Chondrocyte (in vitro differentiated cells): Measurements from ENCODE around the gene SLC38A7. TPM values are rescaled to one million over a fixed set of nuclear protein-coding genes. Genes with fewer than 3 reads are reported as not detected.
"Not testable (repeated sequence)": the region's sequence is repeated elsewhere in the genome, so short reads cannot be mapped to it uniquely, and the experiment has no call there.

Experiments used
- DNase-seq: peaks from one replicate; pipeline ENCODE4 v3.0.0; 2021; ENCODE audit warnings: mixed read lengths, low spot score
- H3K27ac Mint-ChIP-seq: one replicate; pipeline ENCODE4 v1.8.0; 2021; ENCODE audit warnings: mild to moderate bottlenecking, moderate library complexity, mixed read lengths; ENCODE audit not compliant: unreplicated experiment
- H3K27me3 Mint-ChIP-seq: 2 replicates; pipeline ENCODE4 v1.8.0; 2021; ENCODE audit warnings: low read depth, mixed read lengths
- H3K36me3 Mint-ChIP-seq: 2 replicates; pipeline ENCODE4 v1.8.0; 2021; ENCODE audit warnings: low read depth, mixed read lengths
- H3K4me1 Mint-ChIP-seq: 2 replicates; pipeline ENCODE4 v1.8.0; 2021; ENCODE audit warnings: low read depth, mild to moderate bottlenecking, mixed read lengths
- H3K4me3 Mint-ChIP-seq: one replicate; pipeline ENCODE4 v1.8.0; 2021; ENCODE audit warnings: mild to moderate bottlenecking, moderate library complexity, mixed read lengths; ENCODE audit not compliant: unreplicated experiment
- H3K9me3 Mint-ChIP-seq: 2 replicates; pipeline ENCODE4 v1.8.0; 2021; ENCODE audit warnings: low read depth, mixed read lengths
- total RNA-seq: library from RNA; stranded (reverse); gene quantifications from 3 replicates; pipeline ENCODE4 v1.2.1, GENCODE V29; 2021
- TF ChIP-seq, protein P1 (sequence below): fragments of 200-600 bp; sonication (generic); IDR thresholded peaks from 2 replicates; pipeline ENCODE4 v1.5.0; 2021; ENCODE audit warnings: antibody characterized with exemption, mild to moderate bottlenecking, moderate library complexity

SLC38A7 gene
- total RNA-seq, 1 donor from 2014 or later: 45.1 TPM

DNA sequence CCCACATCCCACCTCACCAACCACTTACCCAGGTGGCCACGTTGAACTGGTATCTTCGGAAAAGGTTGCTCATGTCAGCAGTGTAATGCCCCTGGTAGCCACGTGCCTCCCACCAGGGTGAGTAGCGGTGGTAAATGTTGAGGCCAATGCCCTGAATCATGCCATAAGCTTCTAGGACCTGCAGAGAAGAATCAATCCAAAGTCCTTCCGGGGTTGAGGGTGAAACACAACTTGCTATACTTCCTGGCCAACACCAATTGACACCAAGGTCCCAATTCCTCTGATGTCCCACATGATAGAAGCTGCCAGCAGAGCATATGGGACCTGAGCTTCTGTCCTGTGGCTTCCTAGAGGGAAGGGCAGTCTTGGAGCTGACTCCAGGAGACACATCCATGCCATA lies 43.6 kb downstream of the SLC38A7 start:
- Mint-ChIP-seq H3K9me3 (no peaks in the 10 kb centered on the region), H3K27me3 (no peaks in the 10 kb centered on the region), H3K27ac (no peak overlapping the region), H3K36me3 (no peaks in the 10 kb centered on the region), H3K4me1 (peaks cover 7% of the 10 kb centered on the region), H3K4me3 (no peak overlapping the region)
- TF ChIP-seq, protein P1, sequence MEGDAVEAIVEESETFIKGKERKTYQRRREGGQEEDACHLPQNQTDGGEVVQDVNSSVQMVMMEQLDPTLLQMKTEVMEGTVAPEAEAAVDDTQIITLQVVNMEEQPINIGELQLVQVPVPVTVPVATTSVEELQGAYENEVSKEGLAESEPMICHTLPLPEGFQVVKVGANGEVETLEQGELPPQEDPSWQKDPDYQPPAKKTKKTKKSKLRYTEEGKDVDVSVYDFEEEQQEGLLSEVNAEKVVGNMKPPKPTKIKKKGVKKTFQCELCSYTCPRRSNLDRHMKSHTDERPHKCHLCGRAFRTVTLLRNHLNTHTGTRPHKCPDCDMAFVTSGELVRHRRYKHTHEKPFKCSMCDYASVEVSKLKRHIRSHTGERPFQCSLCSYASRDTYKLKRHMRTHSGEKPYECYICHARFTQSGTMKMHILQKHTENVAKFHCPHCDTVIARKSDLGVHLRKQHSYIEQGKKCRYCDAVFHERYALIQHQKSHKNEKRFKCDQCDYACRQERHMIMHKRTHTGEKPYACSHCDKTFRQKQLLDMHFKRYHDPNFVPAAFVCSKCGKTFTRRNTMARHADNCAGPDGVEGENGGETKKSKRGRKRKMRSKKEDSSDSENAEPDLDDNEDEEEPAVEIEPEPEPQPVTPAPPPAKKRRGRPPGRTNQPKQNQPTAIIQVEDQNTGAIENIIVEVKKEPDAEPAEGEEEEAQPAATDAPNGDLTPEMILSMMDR: no peak
- DNase-seq: no peak

DNA sequence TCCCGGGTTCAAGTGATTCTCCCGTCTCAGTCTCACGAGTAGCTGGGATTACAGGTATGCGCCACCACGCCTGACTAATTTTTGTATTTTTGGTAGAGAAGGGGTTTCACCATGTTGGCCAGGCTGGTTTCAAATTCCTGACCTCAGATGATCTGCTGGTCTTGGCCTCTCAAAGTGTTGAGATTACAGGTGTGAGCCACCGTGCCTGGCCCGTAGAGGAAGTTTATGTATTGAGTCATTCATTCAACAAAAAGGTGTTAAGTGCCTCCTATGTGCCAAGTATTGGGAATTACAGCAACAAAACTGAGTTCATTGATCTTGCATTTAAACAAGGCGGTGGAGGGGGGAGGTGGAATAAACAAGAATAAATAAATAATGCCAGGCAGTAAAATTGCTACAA lies 44.7 kb downstream of the SLC38A7 start:
- Mint-ChIP-seq H3K27me3 (no peaks in the 10 kb centered on the region), H3K36me3 (no peaks in the 10 kb centered on the region)

DNA sequence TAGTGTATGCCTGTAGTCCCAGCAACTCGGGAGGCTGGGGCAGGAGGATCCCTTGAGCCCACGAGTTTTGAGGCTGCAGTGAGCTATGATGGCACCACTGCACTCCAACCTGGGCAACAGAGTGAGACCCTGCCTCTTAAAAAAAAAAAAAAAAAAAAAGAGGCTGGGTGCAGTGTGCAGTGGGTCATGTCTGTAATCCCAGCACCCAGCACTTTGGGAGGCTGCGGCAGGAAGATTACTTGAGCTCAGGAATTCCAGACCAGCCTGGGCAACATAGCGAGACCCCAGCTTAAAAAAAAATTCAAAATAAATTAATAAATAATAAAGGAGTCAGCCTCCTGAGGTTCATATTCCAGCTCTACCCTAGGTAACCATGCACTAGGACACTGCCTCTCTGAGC lies 45.3 kb downstream of the SLC38A7 start:
- H3K4me3 Mint-ChIP-seq: no peak overlapping the region
- TF ChIP-seq, protein P1: no peak
- peaks cover 7% of the 10 kb centered on the region for H3K4me1 Mint-ChIP-seq
- no peak for DNase-seq
- no peaks in the 10 kb centered on the region for H3K9me3 Mint-ChIP-seq
- H3K27me3 Mint-ChIP-seq: no peaks in the 10 kb centered on the region
- H3K27ac Mint-ChIP-seq: no peak overlapping the region
- H3K36me3 Mint-ChIP-seq: no peaks in the 10 kb centered on the region

More for the DNA sequence above, 44.7 kb downstream of the SLC38A7 start:
- H3K4me1 Mint-ChIP-seq: peaks cover 7% of the 10 kb centered on the region
- TF ChIP-seq, protein P1: no peak
- no peak overlapping the region for H3K27ac Mint-ChIP-seq
- no peak overlapping the region for H3K4me3 Mint-ChIP-seq
- no peak for DNase-seq
- no peaks in the 10 kb centered on the region for H3K9me3 Mint-ChIP-seq

DNA sequence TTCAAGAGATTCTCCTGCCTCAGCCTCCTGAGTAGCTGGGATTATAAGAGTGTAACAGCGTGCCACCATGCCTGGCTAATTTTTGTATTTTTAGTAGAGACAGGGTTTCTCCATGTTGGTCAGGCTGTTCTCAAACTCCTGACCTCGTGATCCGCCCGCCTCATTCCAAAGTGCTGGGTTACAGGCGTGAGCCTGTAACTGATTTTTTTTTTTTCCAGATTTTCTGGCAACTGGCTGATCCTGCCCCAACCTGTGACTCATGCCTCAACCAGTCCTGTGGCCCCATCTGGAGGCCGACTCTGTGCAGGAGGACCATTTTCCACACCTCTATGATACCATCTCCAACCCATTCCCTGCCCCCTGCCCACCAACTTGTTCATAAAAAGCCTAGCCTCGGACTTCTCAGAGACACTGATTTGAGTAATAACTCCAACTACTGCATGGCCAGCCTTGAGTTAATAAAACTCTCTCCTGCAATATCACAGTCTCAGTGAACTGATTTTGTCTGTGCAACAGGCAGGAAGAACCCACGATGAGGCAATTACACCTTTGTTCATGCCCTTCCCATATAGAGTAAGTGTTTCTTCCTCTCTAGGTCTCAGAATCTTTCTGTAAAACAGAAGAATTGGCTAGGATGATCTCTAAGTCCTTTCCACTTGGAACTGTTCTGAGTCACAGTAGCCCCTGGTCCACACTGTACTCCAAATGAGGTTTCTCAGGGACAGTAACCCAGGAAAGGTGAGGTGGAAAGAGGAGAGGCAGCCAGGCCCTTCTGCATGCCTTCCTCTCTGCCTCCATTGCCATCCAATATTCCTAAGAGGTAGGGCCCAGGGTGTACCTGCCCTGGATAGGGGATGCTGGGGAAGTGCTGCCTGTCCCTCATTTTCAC lies 46.2 kb downstream of the SLC38A7 start:
- H3K27me3 Mint-ChIP-seq: no peaks in the 10 kb centered on the region
- no peak for DNase-seq
- peaks cover 7% of the 10 kb centered on the region for H3K4me1 Mint-ChIP-seq
- H3K4me3 Mint-ChIP-seq: no peak overlapping the region
- H3K36me3 Mint-ChIP-seq: no peaks in the 10 kb centered on the region
- TF ChIP-seq, protein P1: peak; percentile 77
- H3K9me3 Mint-ChIP-seq: no peaks in the 10 kb centered on the region
- peak overlapping the region; percentile 77 for H3K27ac Mint-ChIP-seq

DNA sequence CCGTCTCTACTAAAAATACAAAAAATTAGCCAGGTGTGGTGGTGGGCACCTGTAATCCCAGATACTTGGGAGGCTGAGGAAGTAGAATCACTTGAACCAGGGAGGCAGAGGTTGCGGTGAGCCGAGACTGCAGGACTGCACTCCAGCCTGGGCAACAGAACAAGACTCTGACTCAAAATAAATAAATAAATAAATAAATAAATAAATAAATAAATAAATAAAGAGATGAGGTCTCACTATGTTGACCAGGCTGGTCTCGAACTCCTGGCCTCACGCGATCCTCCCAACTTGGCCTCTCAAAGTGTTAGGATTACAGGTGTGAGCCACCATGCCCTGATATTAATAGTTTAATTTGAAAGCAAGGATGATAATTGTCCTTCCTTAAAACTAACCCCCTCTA lies 47.5 kb downstream of the SLC38A7 start:
- not testable (repeated sequence) for H3K4me3 Mint-ChIP-seq, H3K9me3 Mint-ChIP-seq, H3K4me1 Mint-ChIP-seq, H3K36me3 Mint-ChIP-seq, DNase-seq, H3K27ac Mint-ChIP-seq, H3K27me3 Mint-ChIP-seq

DNA sequence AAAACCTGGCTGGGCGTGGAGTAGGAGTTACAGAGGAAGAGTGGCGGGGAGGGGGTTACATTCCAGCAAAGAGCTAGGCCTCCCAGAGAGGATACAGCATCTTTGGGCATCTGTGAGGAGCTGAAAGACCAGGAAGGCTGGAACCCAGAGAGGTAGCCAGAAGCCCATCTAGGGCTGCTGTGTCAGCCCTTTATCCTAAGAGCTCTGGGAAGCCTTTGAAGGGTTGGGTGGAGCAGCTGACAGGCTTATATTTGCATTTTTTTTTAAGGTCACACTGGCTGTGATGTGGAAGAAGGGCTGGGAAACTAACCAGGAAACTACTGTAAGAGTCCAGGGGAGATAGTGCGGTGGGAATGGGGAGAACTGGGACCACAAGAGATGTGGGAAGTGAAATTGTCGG lies 48.1 kb downstream of the SLC38A7 start:
- Mint-ChIP-seq H3K27me3 (no peaks in the 10 kb centered on the region), H3K27ac (no peak overlapping the region), H3K4me3 (no peak overlapping the region), H3K36me3 (no peaks in the 10 kb centered on the region), H3K9me3 (no peaks in the 10 kb centered on the region), H3K4me1 (peaks cover 7% of the 10 kb centered on the region)
- DNase-seq: no peak
- TF ChIP-seq, protein P1: no peak
